GM23248 (cell line): ENCODE measurements around the gene MTPN. TPM values are rescaled to one million over a fixed set of nuclear protein-coding genes. Genes with fewer than 3 reads are reported as not detected.

ENCODE experiments used
- DNase-seq: peaks from one replicate; pipeline ENCODE4 v3.0.0-alpha.2; 2015
- H2AFZ ChIP-seq: fragments of 200-600 bp; sonication (generic); 2 replicates; pipeline ENCODE4 v1.6.1; 2016; ENCODE audit warnings: antibody characterized with exemption
- H3F3A ChIP-seq: fragments of 200-600 bp; sonication (generic); 2 replicates; pipeline ENCODE4 v1.6.1; 2016; ENCODE audit warnings: mild to moderate bottlenecking, antibody characterized with exemption, mixed run types; ENCODE audit not compliant: insufficient read depth
- H3K27ac ChIP-seq: fragments of 200-600 bp; sonication (generic); 2 replicates; pipeline ENCODE4 v1.5.1; 2016; ENCODE audit warnings: mild to moderate bottlenecking
- H3K27me3 ChIP-seq: fragments of 200-600 bp; sonication (generic); replicated peaks from 2 replicates; pipeline ENCODE4 v1.6.1; 2016; ENCODE audit warnings: mild to moderate bottlenecking; ENCODE audit not compliant: insufficient read depth
- H3K36me3 ChIP-seq: fragments of 200-600 bp; sonication (generic); 2 replicates; pipeline ENCODE4 v1.6.1; 2016; ENCODE audit warnings: low read depth, mild to moderate bottlenecking
- H3K4me1 ChIP-seq: fragments of 200-600 bp; sonication (generic); 2 replicates; pipeline ENCODE4 v1.6.1; 2016; ENCODE audit warnings: mild to moderate bottlenecking; ENCODE audit not compliant: insufficient read depth
- H3K4me2 ChIP-seq: fragments of 200-600 bp; sonication (generic); one replicate; pipeline ENCODE4 v1.6.1; 2016; ENCODE audit warnings: mild to moderate bottlenecking; ENCODE audit not compliant: unreplicated experiment
- H3K4me3 ChIP-seq: fragments of 200-600 bp; sonication (generic); 2 replicates; pipeline ENCODE4 v1.5.1; 2016; ENCODE audit warnings: mild to moderate bottlenecking
- H3K79me2 ChIP-seq: fragments of 200-600 bp; sonication (generic); 2 replicates; pipeline ENCODE4 v1.6.1; 2016; ENCODE audit warnings: mild to moderate bottlenecking; ENCODE audit not compliant: insufficient read depth
- H3K9ac ChIP-seq: fragments of 200-600 bp; sonication (generic); 2 replicates; pipeline ENCODE4 v1.6.1; 2016; ENCODE audit warnings: mild to moderate bottlenecking
- H3K9me2 ChIP-seq: fragments of 200-600 bp; sonication (generic); 2 replicates; pipeline ENCODE4 v1.6.1; 2016; ENCODE audit warnings: mixed run types, mild to moderate bottlenecking, moderate library complexity; ENCODE audit not compliant: insufficient read depth
- H3K9me3 ChIP-seq: fragments of 200-600 bp; sonication (generic); one replicate; pipeline ENCODE4 v1.6.1; 2017; ENCODE audit warnings: low read depth
- H4K20me1 ChIP-seq: fragments of 200-600 bp; sonication (generic); 2 replicates; pipeline ENCODE4 v1.6.0; 2016; ENCODE audit not compliant: insufficient read depth
- EZH2 ChIP-seq: fragments of 200-600 bp; sonication (generic); IDR thresholded peaks from 2 replicates; pipeline ENCODE4 v1.6.1; 2018; ENCODE audit warnings: antibody characterized with exemption, mild to moderate bottlenecking; ENCODE audit not compliant: insufficient read depth, poor library complexity, severe bottlenecking
- EZH2phosphoT487 ChIP-seq: fragments of 200-600 bp; sonication (generic); IDR thresholded peaks from 2 replicates; pipeline ENCODE4 v1.6.1; 2018; ENCODE audit warnings: antibody characterized with exemption, moderate library complexity, mild to moderate bottlenecking, low read depth; ENCODE audit not compliant: insufficient read depth
- WGBS, 2 experiments: methylation state at CpG; one replicate each; pipeline ENCODE4 v1.1.6; 2015 to 2017; ENCODE audit warnings: low lambda C conversion rate in 2 of 2, low coverage in 1 of 2; ENCODE audit errors: missing lambda C conversion rate in 2 of 2; 5-methylcytosine and 5-hydroxymethylcytosine counted together
- in situ Hi-C: fragments of 300-500 bp; cut with MboI; formaldehyde crosslinking; loops from 2 replicates; pipeline ENCODE4 v1.15.0; 2020
- polyA plus RNA-seq: library from polyadenylated mRNA; unstranded; fragments of >200 nt; fragmentation: Nextera tagmentation; extraction: Ambion mirVana; gene quantifications from 2 replicates; pipeline ENCODE4 v1.2.1, GENCODE V29; 2016
- total RNA-seq: library from RNA; depleted of rRNA; stranded (reverse); fragments of >200 nt; shearing (Covaris generic); gene quantifications from 2 replicates; pipeline ENCODE4 v1.2.3, GENCODE V29; 2014

MTPN gene
- total and polyA plus RNA-seq, 2 experiments from 2014 or later = 133 to 145 TPM

DNA sequence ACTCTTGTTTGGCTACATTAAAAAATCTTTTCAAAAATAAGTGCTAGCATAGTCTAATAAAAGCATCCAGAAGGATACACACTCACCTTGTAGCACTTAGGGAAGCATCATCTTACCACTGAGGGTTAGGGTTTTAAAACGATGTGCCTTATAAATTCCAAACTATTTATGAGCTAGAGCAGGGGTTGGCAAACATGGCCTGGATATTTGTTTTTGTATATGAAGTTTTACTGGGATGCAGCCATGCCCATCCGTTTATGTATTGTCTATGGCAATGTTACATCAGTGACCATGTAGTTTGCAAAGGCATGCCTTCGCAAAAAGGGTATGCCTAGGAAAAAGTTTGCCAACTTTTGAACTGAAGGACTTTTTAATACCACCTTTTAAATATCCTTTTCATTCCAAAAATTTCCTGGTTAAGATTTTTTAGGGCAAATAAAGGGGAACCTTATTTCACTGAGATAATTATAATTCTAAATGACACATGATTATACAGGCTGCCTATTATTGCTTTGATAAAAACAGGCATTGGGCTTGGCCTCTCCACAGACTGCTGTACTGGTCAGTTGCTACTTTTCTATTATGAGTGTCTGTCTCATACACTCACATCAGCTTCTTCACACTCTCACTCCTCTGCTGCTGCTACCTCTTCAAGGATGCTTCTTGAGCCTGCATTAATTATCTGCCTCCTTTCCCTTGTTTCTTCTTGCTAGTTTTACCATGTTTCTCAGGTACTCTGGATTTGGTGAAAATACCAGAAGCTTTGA lies 30.7 kb downstream of the MTPN start:
- WGBS, 2 experiments = 97 to 98% methylated on average over 3 of the region's 3 CpGs
- no peak overlapping the region for H3K9ac ChIP-seq
- no peak overlapping the region for H3K4me2 ChIP-seq
- no peak for TF ChIP-seq EZH2
- no peak for TF ChIP-seq EZH2phosphoT487
- no peaks in the 10 kb centered on the region for H3F3A ChIP-seq
- H3K79me2 ChIP-seq = peaks cover 100% of the 10 kb centered on the region
- no peaks in the 10 kb centered on the region for H3K27me3 ChIP-seq
- no peaks in the 10 kb centered on the region for H3K4me1 ChIP-seq
- no peak for DNase-seq
- H4K20me1 ChIP-seq = no peaks in the 10 kb centered on the region; the same call in 1 of the 2 replicates
- H3K36me3 ChIP-seq = peaks cover 52% of the 10 kb centered on the region
- H3K9me2 ChIP-seq = no peaks in the 10 kb centered on the region
- no peak overlapping the region for H3K27ac ChIP-seq
- H3K4me3 ChIP-seq = no peak overlapping the region
- no peak overlapping the region for H2AFZ ChIP-seq
- in situ Hi-C loops = no loop called here
- H3K9me3 ChIP-seq = no peaks in the 10 kb centered on the region

GRCh38 chr7:135944753-135945152 lies 32.4 kb downstream of the MTPN start:
- Histone ChIP-seq H3K79me2 (peaks cover 100% of the 10 kb centered on the region), H3K36me3 (peaks cover 35% of the 10 kb centered on the region)

DNA sequence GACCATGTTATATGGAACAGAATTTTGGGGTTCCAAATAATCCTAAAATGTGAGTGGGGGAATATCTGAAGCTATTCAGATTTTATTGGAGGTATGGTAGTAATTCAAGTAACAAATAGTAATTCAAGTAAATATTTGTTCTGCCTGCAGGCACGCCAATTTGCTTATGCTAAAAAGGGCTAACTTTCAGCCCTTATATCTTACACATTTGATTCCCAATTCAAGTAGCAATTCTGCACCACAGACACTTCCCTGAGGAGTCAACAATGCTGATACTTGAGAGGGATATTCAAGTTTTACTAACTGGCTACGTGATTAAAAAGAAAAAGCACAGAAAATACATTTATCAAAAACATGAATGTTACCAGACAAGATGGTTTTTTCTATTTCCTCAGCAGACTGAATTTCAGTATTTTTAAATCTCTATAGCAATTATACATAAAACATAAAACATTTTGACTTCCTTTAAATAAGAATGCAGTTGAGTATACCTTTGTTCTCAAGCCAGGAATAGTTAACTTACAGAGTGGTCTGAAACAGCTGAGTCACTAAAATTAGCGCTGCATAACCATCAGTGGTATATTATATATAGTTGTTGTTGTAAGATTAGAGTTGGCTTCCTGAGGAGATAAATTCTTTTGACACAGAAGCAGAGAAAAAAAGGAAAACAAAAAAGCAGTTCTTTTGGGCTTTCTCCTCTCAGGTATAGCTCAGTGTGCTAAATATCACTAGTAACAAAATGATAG lies 33.9 kb downstream of the MTPN start:
- H4K20me1 ChIP-seq = no peaks in the 10 kb centered on the region; the same call in 1 of the 2 replicates
- H3K4me2 ChIP-seq = no peak overlapping the region
- in situ Hi-C loops = no loop called here
- peaks cover 4% of the 10 kb centered on the region; the same call in 1 of the 2 replicates for H3K4me1 ChIP-seq
- no peaks in the 10 kb centered on the region for H3K27me3 ChIP-seq
- WGBS, 2 experiments = 98% methylated on average over 3 of the region's 3 CpGs
- H2AFZ ChIP-seq = no peak overlapping the region
- no peaks in the 10 kb centered on the region for H3K9me2 ChIP-seq
- TF ChIP-seq EZH2phosphoT487 = no peak
- TF ChIP-seq EZH2 = no peak
- DNase-seq = no peak
- H3K4me3 ChIP-seq = no peak overlapping the region
- no peak overlapping the region for H3K9ac ChIP-seq
- no peaks in the 10 kb centered on the region for H3K9me3 ChIP-seq
- no peaks in the 10 kb centered on the region for H3F3A ChIP-seq
- peaks cover 21% of the 10 kb centered on the region; the same call in 1 of the 2 replicates for H3K36me3 ChIP-seq
- H3K27ac ChIP-seq = no peak overlapping the region
- peaks cover 98% of the 10 kb centered on the region for H3K79me2 ChIP-seq

More at GRCh38 chr7:135944753-135945152, 32.4 kb downstream of the MTPN start:
- Histone ChIP-seq H3K9ac (no peak overlapping the region), H3K4me1 (no peaks in the 10 kb centered on the region), H3K9me3 (no peaks in the 10 kb centered on the region), H3K9me2 (no peaks in the 10 kb centered on the region), H3K27ac (no peak overlapping the region), H3K4me2 (no peak overlapping the region), H3K4me3 (no peak overlapping the region), H3F3A (no peaks in the 10 kb centered on the region), H2AFZ (no peak overlapping the region), H3K27me3 (no peaks in the 10 kb centered on the region), H4K20me1 (no peaks in the 10 kb centered on the region; the same call in 1 of the 2 replicates)
- in situ Hi-C loops = no loop called here
- 93 to 95% methylated on average over 2 of the region's 2 CpGs for WGBS, 2 experiments
- TF ChIP-seq EZH2phosphoT487 (no peak), EZH2 (no peak)
- no peak for DNase-seq

DNA sequence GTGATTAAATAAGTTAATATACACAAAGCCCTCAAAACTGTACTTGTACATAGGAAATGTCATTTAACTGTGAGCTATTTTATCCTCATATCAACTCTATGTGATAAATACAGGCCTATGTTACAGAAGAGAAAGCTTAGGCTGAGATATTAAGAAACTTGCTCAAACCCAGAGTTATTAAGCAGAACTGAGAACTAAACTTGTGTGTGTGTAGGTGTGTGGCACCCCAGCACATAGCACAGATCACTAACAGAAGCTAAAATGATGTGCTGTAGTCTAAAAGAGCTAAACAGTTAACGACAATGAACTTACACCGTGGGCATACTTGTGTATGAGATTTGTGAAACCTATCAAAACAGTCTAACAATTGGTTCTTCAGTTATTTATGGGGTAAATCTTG lies 34.5 kb downstream of the MTPN start:
- H3K4me3 ChIP-seq = no peak overlapping the region
- in situ Hi-C loops = no loop called here
- peaks cover 19% of the 10 kb centered on the region; the same call in 1 of the 2 replicates for H3K36me3 ChIP-seq
- no peak overlapping the region for H3K27ac ChIP-seq
- H3K79me2 ChIP-seq = peaks cover 98% of the 10 kb centered on the region
- no peak overlapping the region for H3K9ac ChIP-seq
- H3K27me3 ChIP-seq = no peaks in the 10 kb centered on the region
- H4K20me1 ChIP-seq = no peaks in the 10 kb centered on the region
- DNase-seq = no peak
- 85 to 89% methylated on average over 2 of the region's 2 CpGs for WGBS, 2 experiments
- no peak overlapping the region for H2AFZ ChIP-seq
- no peak overlapping the region for H3K4me2 ChIP-seq
- TF ChIP-seq EZH2 = no peak
- no peak for TF ChIP-seq EZH2phosphoT487
- no peaks in the 10 kb centered on the region for H3K9me3 ChIP-seq
- H3F3A ChIP-seq = no peaks in the 10 kb centered on the region
- H3K9me2 ChIP-seq = no peaks in the 10 kb centered on the region
- H3K4me1 ChIP-seq = peaks cover 10% of the 10 kb centered on the region
